NCI-H345 treated with DMSO at 0.1 percent for 48 hours (cell line): ENCODE data around the gene TMEM187.

Experiments used
- DNase-seq: peaks from one replicate; lab custom pipeline; 2025; ENCODE audit not compliant: unreplicated experiment; lab: John Stamatoyannopoulos, UW

The TMEM187 gene

GRCh38 chrX:153934762-153935325, 37.7 kb upstream of the TMEM187 start, which contains the start of gene NAA10:
Gene NAA10 (minus strand): TSS chrX:153935037. CDS start chrX:153934904, 133 bp downstream.
- peak; percentile 35 for DNase-seq

GRCh38 chrX:153935326-153935851, 37.2 kb upstream of the TMEM187 start:
- no peak for DNase-seq

GRCh38 chrX:153937056-153937455, 35.5 kb upstream of the TMEM187 start:
- no peak for DNase-seq

GRCh38 chrX:153938226-153938786, 34.2 kb upstream of the TMEM187 start:
- no peak for DNase-seq

- no peak for DNase-seq
These were observed 33.0 kb upstream of the TMEM187 start for GRCh38 chrX:153939573-153939972.

GRCh38 chrX:153941336-153942252, 31.0 kb upstream of the TMEM187 start:
- DNase-seq: no peak

GRCh38 chrX:153944140-153944799, 28.3 kb upstream of the TMEM187 start, which contains the start of gene RENBP:
Gene RENBP (minus strand): TSS chrX:153944643. CDS start chrX:153944610, 33 bp downstream.
- DNase-seq: no peak

- DNase-seq: no peak
These were observed 27.8 kb upstream of the TMEM187 start for GRCh38 chrX:153944800-153945150.

- no peak for DNase-seq
These were observed 26.3 kb upstream of the TMEM187 start for GRCh38 chrX:153945956-153946943.

- peak; percentile 49 for DNase-seq
These were observed 25.4 kb upstream of the TMEM187 start for GRCh38 chrX:153947009-153947769.

GRCh38 chrX:153948002-153948466, 24.5 kb upstream of the TMEM187 start:
- DNase-seq: no peak

- DNase-seq: no peak
These were observed 23.4 kb upstream of the TMEM187 start for GRCh38 chrX:153948847-153949805.

- no peak for DNase-seq
These were observed 22.4 kb upstream of the TMEM187 start for GRCh38 chrX:153950127-153950526.

GRCh38 chrX:153951683-153952372, 20.7 kb upstream of the TMEM187 start:
- no peak for DNase-seq

- no peak for DNase-seq
These were observed 20.1 kb upstream of the TMEM187 start for GRCh38 chrX:153952373-153953026.

GRCh38 chrX:153953342-153953830, 19.2 kb upstream of the TMEM187 start:
- no peak for DNase-seq
